ENCODE results near the gene NPEPPS.
"Not testable (repeated sequence)": the region's sequence is repeated elsewhere in the genome, so short reads cannot be mapped to it uniquely, and the experiment has no call there.

The NPEPPS gene

GRCh38 chr17:47560517-47561043 is 29.7 kb downstream of the NPEPPS start:
- not testable (repeated sequence) for DNase-seq (ENCODE audit: low read depth in 2 of 2)

- DNase-seq (ENCODE audit: low read depth in 2 of 2), result not testable (repeated sequence)
These were observed 30.9 kb downstream of the NPEPPS start for GRCh38 chr17:47561698-47562405.

DNA sequence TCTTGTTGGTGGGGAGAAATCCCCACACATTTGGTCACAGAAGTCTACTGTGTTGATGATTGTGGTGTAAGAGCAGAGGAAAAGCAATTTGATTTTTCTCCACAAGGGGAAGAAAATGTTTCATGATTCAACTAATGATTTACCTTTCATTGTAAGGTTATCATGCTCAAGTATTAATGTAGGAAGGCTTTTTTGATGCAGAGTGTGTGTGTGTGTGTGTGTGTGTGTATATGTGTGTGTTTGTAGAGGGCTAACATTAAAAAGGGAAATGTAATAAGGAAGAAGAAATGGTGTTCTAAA is 31.4 kb downstream of the NPEPPS start:
- not testable (repeated sequence) for DNase-seq (ENCODE audit: low read depth in 2 of 2)

- not testable (repeated sequence) for DNase-seq (ENCODE audit: low read depth in 2 of 2)
These were observed 36.4 kb downstream of the NPEPPS start for GRCh38 chr17:47567261-47567660.

DNA sequence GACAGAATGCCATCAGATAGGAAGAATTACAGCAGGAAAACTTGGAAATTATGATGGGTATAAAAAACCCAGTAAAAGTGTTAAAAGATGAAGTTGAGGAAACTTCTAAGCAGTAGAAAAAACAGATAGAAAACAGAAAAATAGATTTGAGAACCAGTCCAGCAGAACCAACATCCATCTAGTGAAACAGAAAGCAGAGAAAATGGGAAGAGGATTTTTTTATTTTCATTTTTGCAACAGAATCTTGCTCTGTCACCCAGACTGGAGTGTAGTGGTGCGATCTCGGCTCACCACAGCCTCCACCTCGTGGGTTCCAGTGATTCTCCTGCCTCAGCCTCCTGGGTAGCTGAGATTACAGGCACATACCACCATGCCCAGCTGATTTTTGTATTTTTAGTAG is 41.7 kb downstream of the NPEPPS start:
- DNase-seq (ENCODE audit: low read depth in 2 of 2), result not testable (repeated sequence)

- not testable (repeated sequence) for DNase-seq (ENCODE audit: low read depth in 2 of 2)
These were observed 51.5 kb downstream of the NPEPPS start for GRCh38 chr17:47582416-47582815.

DNA sequence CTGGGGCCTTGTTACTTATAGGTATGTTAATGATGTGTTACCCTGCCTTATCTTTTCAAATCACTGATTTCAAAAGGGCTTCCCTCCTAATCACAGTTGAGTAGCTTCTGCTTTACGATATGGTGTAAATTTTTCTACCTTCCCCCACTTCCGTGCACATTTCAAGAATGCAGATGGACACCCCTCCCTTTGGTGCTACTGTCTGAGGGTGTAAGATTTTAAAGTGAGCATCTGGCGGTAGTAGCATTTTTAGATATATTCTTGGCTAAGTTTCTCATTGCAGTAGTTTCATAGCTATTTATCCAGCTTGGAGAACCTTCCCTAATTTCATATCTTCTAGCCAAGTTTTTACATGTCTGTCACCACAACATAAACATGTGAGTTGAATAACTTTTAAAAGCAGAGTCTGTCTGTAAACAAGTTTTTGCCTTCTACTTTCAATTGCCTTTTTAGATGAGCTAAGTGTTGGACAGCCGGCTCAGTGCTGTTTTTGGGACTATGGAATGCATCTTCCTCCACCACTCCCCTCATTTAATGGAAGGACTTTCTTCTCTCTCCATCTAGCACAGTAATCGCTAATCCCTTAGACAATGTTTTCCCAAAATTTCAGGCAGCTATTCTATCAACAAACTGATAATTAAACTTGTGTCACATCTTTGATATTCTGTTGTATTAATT is 55.6 kb downstream of the NPEPPS start:
- not testable (repeated sequence) for DNase-seq (ENCODE audit: low read depth in 2 of 2)

GRCh38 chr17:47593522-47593921 is 62.6 kb downstream of the NPEPPS start:
- DNase-seq (ENCODE audit: low read depth in 2 of 2), result not testable (repeated sequence)

- no peak for DNase-seq (ENCODE audit: low read depth in 2 of 2)
These were observed 73.1 kb downstream of the NPEPPS start for GRCh38 chr17:47603830-47604597.

GRCh38 chr17:47604598-47604927 is 73.7 kb downstream of the NPEPPS start:
- DNase-seq (ENCODE audit: low read depth in 2 of 2), result no peak

DNA sequence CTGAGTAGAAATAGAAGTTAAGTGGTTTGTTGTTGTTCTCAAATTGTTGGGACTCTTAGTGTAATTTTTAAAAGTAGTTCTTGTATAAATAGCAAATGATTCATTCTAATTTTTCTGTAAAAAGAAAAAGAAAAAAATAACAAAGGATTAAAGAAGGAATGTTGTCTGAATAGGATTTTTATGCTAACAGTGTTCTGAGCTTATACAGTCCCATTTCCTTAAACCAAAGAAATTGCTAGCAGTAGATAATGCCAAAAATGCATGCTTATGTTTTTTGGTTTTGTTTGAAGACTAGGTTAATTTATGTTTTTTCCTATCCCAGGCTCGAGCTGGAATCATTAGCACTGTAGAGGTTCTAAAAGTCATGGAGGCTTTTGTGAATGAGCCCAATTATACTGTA is 74.1 kb downstream of the NPEPPS start:
- DNase-seq (ENCODE audit: low read depth in 2 of 2), result no peak

DNA sequence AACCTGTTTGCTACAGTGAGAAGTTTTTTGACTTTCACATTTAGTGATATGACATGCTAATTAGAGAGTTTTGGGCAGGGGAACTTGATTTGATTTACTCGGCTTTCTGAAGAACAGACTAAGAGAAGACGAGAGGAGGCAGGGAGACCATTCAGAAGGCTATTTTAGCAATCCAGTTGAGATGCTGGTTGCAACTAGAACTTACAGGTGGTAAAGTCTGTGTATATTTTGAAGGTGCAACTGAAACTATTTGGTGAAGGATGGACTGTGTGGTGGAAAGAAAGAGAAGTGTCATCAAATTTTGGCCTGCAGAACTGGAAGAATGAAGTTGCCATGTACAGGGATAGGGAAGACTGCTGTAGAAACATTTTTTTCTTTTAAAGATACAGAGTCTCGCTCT is 76.6 kb downstream of the NPEPPS start:
- DNase-seq (ENCODE audit: low read depth in 2 of 2), result no peak

DNA sequence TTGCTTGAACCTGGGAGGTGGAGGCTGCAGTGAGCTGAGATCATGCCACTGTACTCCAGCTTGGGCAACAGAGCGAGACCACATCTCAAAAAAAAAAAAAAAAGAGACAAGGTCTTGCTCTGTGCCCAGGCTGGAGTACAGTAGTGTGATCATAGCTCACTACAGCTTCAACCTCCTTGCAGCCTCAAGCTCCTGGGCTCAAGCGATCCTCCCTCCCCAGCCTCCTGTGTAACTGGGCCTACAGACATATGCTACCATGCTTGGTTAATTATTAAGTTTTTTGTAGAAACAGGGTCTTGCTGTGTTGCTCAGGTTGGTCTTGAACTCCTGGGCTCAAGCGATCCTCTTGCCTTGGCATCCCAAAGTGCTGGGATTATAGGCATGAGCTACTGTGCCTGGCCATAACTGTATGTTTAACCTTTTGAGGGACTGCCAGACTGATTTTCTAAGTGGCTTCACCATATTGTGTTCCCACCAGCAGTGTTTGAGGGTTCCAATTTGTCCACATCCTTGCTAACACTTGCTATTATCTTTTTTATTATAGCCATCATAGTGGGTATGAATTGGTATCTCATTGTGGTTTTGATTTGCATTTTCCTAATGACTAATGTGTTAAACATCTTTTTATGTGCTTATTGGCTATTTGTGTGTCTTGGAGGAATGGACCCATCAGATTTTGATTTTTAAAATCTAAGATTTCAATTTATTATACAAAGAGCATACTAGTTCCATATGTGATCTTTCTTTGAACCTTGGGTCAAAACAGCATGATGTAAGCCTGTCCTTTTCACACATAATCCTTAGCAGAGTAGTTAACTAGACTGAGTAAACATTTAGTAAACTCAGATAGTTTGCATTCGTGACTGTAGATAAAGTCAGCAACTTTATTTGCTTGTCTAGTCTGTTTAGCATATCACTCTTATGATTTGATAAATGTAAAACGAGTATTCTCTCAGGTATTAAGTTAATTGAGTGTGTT is 80.8 kb downstream of the NPEPPS start:
- no peak for DNase-seq (ENCODE audit: low read depth in 2 of 2)

GRCh38 chr17:47615766-47616424 is 85.0 kb downstream of the NPEPPS start:
- no peak for DNase-seq (ENCODE audit: low read depth in 2 of 2)

DNA sequence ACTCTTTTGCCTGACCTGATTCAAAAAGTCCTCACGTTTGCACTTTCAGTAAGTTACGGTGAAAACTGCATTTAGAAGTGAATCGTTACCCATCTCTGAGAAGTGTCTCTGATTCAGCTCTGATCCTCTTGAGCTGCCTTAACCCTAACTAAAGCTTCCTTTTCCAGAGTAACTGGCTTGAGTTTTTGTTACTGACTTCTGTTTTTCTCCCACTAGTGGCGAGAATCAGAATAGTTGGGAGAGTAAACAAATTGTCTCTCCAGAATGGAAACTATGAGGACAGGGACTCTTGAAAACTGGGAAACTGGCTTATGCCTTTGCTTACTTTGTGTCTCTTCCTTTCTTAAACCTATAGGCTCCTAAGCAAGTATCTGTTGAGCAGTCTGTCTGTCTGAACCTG is 87.5 kb downstream of the NPEPPS start:
- no peak for DNase-seq (ENCODE audit: low read depth in 2 of 2)

GRCh38 chr17:47620503-47621245 is 89.8 kb downstream of the NPEPPS start:
- DNase-seq (ENCODE audit: low read depth in 2 of 2), result no peak

GRCh38 chr17:47621293-47622179 is 90.6 kb downstream of the NPEPPS start:
- no peak for DNase-seq (ENCODE audit: low read depth in 2 of 2)

DNA sequence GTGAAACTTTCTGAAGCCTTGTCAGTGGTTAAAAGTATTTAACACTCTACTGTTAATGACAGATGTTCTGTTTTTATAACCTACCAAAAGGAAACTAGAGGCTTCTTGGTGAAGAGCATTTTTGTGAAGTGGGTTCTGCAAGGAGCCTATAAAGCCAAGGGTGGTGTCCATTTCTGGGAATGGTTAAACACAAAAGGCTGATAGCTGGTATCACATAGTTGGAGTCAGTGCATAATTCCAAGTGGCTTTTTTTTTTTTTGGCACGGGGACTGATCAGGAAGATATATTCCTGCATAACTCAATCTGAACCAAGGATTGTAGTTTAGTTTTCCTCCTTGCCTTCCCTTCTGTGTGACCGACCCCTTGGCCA is 91.3 kb downstream of the NPEPPS start:
- no peak for DNase-seq (ENCODE audit: low read depth in 2 of 2)

DNA sequence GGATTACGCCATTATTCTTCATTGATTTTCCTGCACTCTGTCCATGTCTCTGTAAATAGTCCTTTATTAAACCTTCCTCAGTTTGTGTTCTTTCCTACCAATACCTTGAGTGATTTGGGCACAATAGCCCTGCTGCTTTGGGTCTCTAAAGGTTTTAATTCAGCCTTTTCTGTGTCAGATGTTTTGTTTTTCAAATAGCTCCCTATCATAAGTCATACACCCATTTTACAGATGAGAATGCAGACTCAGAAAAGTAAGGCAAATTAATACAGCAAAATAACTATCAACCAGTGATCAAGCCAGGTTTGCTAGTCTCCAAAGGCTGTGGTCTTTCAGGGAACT is 93.8 kb downstream of the NPEPPS start:
- no peak for DNase-seq (ENCODE audit: low read depth in 2 of 2)
